Liver (tissue), 9 donors: ENCODE data around the gene PNKP. TPM values are rescaled to one million over a fixed set of nuclear protein-coding genes. Genes with fewer than 3 reads are reported as not detected.

ENCODE experiments used
- DNase-seq: peaks from one replicate; pipeline ENCODE4 v3.0.0-alpha.2; 2017; ENCODE audit warnings: low spot score
- H3K27ac ChIP-seq, 2 donors: one replicate each; pipeline ENCODE4 v1.7.0; 2013; ENCODE audit warnings: inconsistent platforms in 2 of 2, low read length in 2 of 2, control low read depth in 1 of 2, low read depth in 1 of 2, mild to moderate bottlenecking in 1 of 2
- H3K27me3 ChIP-seq, 4 donors: one replicate each; pipeline versions ENCODE4 v1.6.1 to v1.7.0; 2013; ENCODE audit warnings: low read length in 3 of 4, inconsistent platforms in 1 of 4, mild to moderate bottlenecking in 1 of 4, moderate library complexity in 1 of 4; ENCODE audit not compliant: control insufficient read depth in 4 of 4, insufficient read depth in 4 of 4
- H3K36me3 ChIP-seq, 4 donors: one replicate each; pipeline versions ENCODE4 v1.6.1 to v1.7.0; 2013; ENCODE audit warnings: low read length in 3 of 4, mild to moderate bottlenecking in 3 of 4, low read depth in 1 of 4, moderate library complexity in 1 of 4; ENCODE audit not compliant: control insufficient read depth in 4 of 4, insufficient read depth in 3 of 4
- H3K4me1 ChIP-seq, 4 donors: one replicate each; pipeline versions ENCODE4 v1.6.1 to v1.7.0; 2013; ENCODE audit warnings: low read length in 3 of 4, mild to moderate bottlenecking in 3 of 4, moderate library complexity in 1 of 4; ENCODE audit not compliant: control insufficient read depth in 4 of 4, insufficient read depth in 4 of 4
- H3K4me3 ChIP-seq, 3 donors: one replicate each; pipeline versions ENCODE4 v1.6.1 to v1.7.0; 2013; ENCODE audit warnings: low read length in 3 of 3, control low read depth in 1 of 3, low read depth in 1 of 3, mild to moderate bottlenecking in 1 of 3
- H3K9ac ChIP-seq, 2 donors: one replicate each; pipeline ENCODE4 v1.7.0; 2013; ENCODE audit warnings: low read length in 2 of 2, mild to moderate bottlenecking in 2 of 2, moderate library complexity in 2 of 2, control low read depth in 1 of 2, low read depth in 1 of 2
- H3K9me3 ChIP-seq, 4 donors: one replicate each; pipeline versions ENCODE4 v1.6.1 to v1.7.0; 2013; ENCODE audit warnings: low read length in 3 of 4; ENCODE audit not compliant: control insufficient read depth in 4 of 4
- EGR1 ChIP-seq, 2 donors: IDR thresholded peaks; 2 replicates each; pipeline ENCODE4 v1.6.1; 2016 to 2018; ENCODE audit warnings: antibody characterized with exemption in 2 of 2, low read depth in 2 of 2
- FOXA1 ChIP-seq: IDR thresholded peaks from 2 replicates; pipeline ENCODE4 v1.6.1; 2016; ENCODE audit warnings: antibody characterized with exemption
- FOXA2 ChIP-seq: IDR thresholded peaks from 2 replicates; pipeline ENCODE4 v1.6.1; 2016; ENCODE audit warnings: antibody characterized with exemption
- GABPA ChIP-seq, 2 donors: IDR thresholded peaks in 1 of 2; conservative IDR thresholded peaks in 1 of 2; 2 replicates each; pipeline ENCODE4 v1.6.1; 2016; ENCODE audit warnings: antibody characterized with exemption in 2 of 2, mild to moderate bottlenecking in 1 of 2, moderate library complexity in 1 of 2
- HNF4A ChIP-seq, 2 donors: conservative IDR thresholded peaks; 2 replicates each; pipeline ENCODE4 v1.6.1; 2016; ENCODE audit warnings: antibody characterized with exemption in 2 of 2, mild to moderate bottlenecking in 2 of 2
- HNF4G ChIP-seq: IDR thresholded peaks from 2 replicates; pipeline ENCODE4 v1.6.1; 2016; ENCODE audit warnings: antibody characterized with exemption
- JUND ChIP-seq, 2 donors: IDR thresholded peaks; 2 replicates each; pipeline ENCODE4 v1.6.1; 2016; ENCODE audit warnings: antibody characterized with exemption in 2 of 2
- NR2F2 ChIP-seq: IDR thresholded peaks from 2 replicates; pipeline ENCODE4 v1.6.1; 2016; ENCODE audit warnings: antibody characterized with exemption
- SP1 ChIP-seq: IDR thresholded peaks from 2 replicates; pipeline ENCODE4 v1.6.1; 2018; ENCODE audit warnings: antibody characterized with exemption, mild to moderate bottlenecking
- TAF1 ChIP-seq: conservative IDR thresholded peaks from 2 replicates; pipeline ENCODE4 v1.6.1; 2016; ENCODE audit warnings: antibody characterized with exemption, mild to moderate bottlenecking
- WGBS: extraction: QIAGEN DNeasy Blood & Tissue Kit; methylation state at CpG from one replicate; pipeline ENCODE4 v1.1.7; 2013; 5-methylcytosine and 5-hydroxymethylcytosine counted together
- polyA plus RNA-seq, 2 donors: library from polyadenylated mRNA; stranded (reverse) in 1 of 2; unstranded in 1 of 2; fragments of 200-250 nt in 1 of 2; fragments of >200 nt in 1 of 2; fragmentation: Nextera tagmentation in 1 of 2; extraction: Ambion mirVana in 1 of 2; gene quantifications; one replicate each; pipeline versions ENCODE4 v1.2.1 to v1.2.3, GENCODE V29; 2013 to 2015
- total RNA-seq, 2 donors: library from RNA; depleted of rRNA; stranded (reverse); fragments of >200 nt; gene quantifications; one replicate each; pipeline ENCODE4 v1.2.3, GENCODE V29; 2014
- TF ChIP-seq, protein P1 (sequence below): IDR thresholded peaks from 2 replicates; pipeline ENCODE4 v1.6.1; 2016; ENCODE audit warnings: antibody characterized with exemption
- TF ChIP-seq, protein P2 (sequence below): IDR thresholded peaks from 2 replicates; pipeline ENCODE4 v1.6.1; 2016; ENCODE audit warnings: antibody characterized with exemption, mild to moderate bottlenecking
- TF ChIP-seq, protein P3 (sequence below): IDR thresholded peaks from 2 replicates; pipeline ENCODE4 v1.6.1; 2016; ENCODE audit warnings: antibody characterized with exemption
- donor health status: healthy.
- donor health status: healthy.
- donor health status: healthy.
- donor health status: healthy.
- donor health status: healthy.

PNKP gene
- total and polyA plus RNA-seq, 4 donors: 17.3 to 30.9 (median 19.8) TPM

DNA sequence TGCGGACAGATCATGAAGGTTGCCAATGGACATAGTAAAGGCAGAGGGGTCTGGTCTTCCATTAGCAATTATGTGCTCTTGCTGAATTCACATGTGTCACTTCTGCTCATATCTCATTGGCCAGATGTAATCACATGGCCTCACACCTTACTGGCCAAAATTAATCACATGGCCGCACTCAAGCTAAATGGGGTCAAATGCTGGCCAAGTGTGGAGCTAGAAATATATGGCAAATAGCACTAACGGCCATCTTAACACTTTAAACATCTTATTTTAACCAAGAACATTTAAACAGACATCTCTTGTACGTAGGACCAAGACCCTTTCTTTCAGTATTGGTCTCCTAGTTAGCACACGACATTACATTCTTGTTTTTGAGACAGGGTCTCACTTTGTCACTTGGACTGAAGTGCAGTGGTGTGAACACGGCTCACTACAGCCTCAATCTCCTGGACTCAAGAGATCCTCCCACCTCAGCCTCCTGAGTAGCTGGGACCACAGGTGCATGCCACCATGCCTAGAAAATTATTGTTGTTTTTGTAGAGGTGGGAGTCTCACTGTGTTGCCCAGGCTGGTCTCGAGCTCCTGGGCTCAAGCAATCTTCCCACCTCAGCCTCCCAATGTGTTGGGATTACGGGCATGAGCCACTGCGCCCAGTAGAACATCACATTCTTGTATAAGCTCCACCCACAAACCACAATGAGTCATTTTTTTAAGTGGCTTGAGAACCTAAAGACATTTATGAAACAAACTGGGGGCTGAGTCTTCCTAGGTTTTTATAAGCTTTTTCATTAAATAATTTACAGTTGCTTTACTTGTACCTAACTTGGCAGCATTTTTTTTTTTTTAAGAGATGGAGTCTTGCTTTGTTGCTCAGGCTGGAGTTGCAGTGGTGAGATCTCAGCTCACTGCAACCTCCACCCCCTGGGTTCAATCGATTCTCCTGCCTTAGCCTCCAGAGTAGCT, 19.4 kb downstream of the PNKP start:
- H3K36me3 ChIP-seq: no peaks in the 10 kb centered on the region
- DNase-seq: no peak
- 90% methylated on average over 10 of the region's 10 CpGs for WGBS
- no peak overlapping the region for H3K9ac ChIP-seq
- TF ChIP-seq FOXA1 (no peak), EGR1 (IDR thresholded peaks at IDR 0.05; ENCODE audit: low read depth in 2 of 2) (no peak), HNF4A (conservative IDR thresholded peaks at IDR 0.05) (no peak), HNF4G (no peak), GABPA (IDR thresholded peaks at IDR 0.05 in 1 of 2, conservative IDR thresholded peaks at IDR 0.05 in 1 of 2) (no peak)
- TF ChIP-seq, protein P1, sequence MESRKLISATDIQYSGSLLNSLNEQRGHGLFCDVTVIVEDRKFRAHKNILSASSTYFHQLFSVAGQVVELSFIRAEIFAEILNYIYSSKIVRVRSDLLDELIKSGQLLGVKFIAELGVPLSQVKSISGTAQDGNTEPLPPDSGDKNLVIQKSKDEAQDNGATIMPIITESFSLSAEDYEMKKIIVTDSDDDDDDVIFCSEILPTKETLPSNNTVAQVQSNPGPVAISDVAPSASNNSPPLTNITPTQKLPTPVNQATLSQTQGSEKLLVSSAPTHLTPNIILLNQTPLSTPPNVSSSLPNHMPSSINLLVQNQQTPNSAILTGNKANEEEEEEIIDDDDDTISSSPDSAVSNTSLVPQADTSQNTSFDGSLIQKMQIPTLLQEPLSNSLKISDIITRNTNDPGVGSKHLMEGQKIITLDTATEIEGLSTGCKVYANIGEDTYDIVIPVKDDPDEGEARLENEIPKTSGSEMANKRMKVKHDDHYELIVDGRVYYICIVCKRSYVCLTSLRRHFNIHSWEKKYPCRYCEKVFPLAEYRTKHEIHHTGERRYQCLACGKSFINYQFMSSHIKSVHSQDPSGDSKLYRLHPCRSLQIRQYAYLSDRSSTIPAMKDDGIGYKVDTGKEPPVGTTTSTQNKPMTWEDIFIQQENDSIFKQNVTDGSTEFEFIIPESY: no peak
- TF ChIP-seq, protein P2, sequence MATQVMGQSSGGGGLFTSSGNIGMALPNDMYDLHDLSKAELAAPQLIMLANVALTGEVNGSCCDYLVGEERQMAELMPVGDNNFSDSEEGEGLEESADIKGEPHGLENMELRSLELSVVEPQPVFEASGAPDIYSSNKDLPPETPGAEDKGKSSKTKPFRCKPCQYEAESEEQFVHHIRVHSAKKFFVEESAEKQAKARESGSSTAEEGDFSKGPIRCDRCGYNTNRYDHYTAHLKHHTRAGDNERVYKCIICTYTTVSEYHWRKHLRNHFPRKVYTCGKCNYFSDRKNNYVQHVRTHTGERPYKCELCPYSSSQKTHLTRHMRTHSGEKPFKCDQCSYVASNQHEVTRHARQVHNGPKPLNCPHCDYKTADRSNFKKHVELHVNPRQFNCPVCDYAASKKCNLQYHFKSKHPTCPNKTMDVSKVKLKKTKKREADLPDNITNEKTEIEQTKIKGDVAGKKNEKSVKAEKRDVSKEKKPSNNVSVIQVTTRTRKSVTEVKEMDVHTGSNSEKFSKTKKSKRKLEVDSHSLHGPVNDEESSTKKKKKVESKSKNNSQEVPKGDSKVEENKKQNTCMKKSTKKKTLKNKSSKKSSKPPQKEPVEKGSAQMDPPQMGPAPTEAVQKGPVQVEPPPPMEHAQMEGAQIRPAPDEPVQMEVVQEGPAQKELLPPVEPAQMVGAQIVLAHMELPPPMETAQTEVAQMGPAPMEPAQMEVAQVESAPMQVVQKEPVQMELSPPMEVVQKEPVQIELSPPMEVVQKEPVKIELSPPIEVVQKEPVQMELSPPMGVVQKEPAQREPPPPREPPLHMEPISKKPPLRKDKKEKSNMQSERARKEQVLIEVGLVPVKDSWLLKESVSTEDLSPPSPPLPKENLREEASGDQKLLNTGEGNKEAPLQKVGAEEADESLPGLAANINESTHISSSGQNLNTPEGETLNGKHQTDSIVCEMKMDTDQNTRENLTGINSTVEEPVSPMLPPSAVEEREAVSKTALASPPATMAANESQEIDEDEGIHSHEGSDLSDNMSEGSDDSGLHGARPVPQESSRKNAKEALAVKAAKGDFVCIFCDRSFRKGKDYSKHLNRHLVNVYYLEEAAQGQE: no peak
- no peaks in the 10 kb centered on the region for H3K9me3 ChIP-seq
- no peak overlapping the region for H3K27ac ChIP-seq
- no peaks in the 10 kb centered on the region for H3K27me3 ChIP-seq
- no peak overlapping the region for H3K4me3 ChIP-seq
- peaks cover 2 to 19% (median 13%) of the 10 kb centered on the region in 4 donors for H3K4me1 ChIP-seq

DNA sequence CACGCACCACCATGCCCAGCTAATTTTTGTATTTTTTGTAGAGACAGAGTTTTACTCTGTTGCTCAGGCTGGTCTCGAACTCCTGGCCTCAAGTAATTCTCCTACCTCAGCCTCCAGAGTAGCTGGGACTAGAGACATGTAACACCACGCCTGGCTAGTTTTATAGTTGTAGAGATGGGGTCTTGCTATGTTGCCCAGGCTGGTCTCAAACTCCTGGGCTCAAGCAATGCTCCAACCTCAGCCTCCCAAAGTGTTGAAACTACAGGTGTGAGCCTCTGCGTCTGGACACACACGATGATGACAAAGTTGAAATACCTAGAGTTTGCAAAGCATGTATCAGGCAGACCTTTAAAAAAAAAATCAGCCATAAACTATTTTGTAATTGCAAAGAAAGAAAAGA, 21.0 kb downstream of the PNKP start:
- H3K36me3 ChIP-seq: no peaks in the 10 kb centered on the region
- H3K4me3 ChIP-seq: no peak overlapping the region
- TF ChIP-seq, protein P2: no peak
- TF ChIP-seq NR2F2: no peak
- no peak for TF ChIP-seq HNF4G
- TF ChIP-seq EGR1 (IDR thresholded peaks at IDR 0.05; ENCODE audit: low read depth in 2 of 2): no peak
- TF ChIP-seq JUND (IDR thresholded peaks at IDR 0.05): no peak
- no peak for TF ChIP-seq SP1
- TF ChIP-seq HNF4A (conservative IDR thresholded peaks at IDR 0.05): no peak
- no peak for TF ChIP-seq GABPA (IDR thresholded peaks at IDR 0.05 in 1 of 2, conservative IDR thresholded peaks at IDR 0.05 in 1 of 2)
- TF ChIP-seq, protein P3, sequence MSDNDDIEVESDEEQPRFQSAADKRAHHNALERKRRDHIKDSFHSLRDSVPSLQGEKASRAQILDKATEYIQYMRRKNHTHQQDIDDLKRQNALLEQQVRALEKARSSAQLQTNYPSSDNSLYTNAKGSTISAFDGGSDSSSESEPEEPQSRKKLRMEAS: no peak
- no peak for TF ChIP-seq TAF1
- no peak for TF ChIP-seq FOXA2
- no peak for TF ChIP-seq FOXA1
- no peaks in the 10 kb centered on the region for H3K9me3 ChIP-seq
- H3K4me1 ChIP-seq: peaks cover 0 to 8% (median 3%) of the 10 kb centered on the region in 4 donors
- no peaks in the 10 kb centered on the region for H3K27me3 ChIP-seq
- H3K27ac ChIP-seq: no peak overlapping the region
- WGBS: 76% methylated on average over 5 of the region's 5 CpGs
- no peak for DNase-seq
- no peak overlapping the region for H3K9ac ChIP-seq
